Measurements from ENCODE around the gene GUCA2B.

DNA sequence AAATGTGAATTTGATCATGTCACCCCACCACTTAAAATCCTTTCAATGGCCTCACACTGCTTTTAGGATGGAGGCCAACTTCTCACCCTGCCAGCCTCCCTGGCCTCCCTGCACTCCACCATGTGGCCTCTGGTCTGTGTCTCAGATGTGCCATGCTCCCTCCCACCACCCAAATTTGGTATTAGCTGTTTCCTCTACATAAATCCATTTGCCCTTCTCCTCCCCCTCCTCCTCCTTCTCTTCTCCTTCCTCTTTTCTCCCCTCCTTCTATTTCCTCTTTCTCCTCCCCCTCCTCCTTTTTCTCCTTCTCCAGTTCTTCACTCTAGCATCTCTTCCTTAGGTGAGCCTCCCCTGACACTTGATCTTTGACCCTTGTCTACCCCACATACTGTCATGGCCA, 16.7 kb upstream of the GUCA2B start:
- TF ChIP-seq, protein P1, sequence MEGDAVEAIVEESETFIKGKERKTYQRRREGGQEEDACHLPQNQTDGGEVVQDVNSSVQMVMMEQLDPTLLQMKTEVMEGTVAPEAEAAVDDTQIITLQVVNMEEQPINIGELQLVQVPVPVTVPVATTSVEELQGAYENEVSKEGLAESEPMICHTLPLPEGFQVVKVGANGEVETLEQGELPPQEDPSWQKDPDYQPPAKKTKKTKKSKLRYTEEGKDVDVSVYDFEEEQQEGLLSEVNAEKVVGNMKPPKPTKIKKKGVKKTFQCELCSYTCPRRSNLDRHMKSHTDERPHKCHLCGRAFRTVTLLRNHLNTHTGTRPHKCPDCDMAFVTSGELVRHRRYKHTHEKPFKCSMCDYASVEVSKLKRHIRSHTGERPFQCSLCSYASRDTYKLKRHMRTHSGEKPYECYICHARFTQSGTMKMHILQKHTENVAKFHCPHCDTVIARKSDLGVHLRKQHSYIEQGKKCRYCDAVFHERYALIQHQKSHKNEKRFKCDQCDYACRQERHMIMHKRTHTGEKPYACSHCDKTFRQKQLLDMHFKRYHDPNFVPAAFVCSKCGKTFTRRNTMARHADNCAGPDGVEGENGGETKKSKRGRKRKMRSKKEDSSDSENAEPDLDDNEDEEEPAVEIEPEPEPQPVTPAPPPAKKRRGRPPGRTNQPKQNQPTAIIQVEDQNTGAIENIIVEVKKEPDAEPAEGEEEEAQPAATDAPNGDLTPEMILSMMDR (IDR thresholded peaks at IDR 0.05) = no peak
- no peak for TF ChIP-seq POLR2A (IDR thresholded peaks at IDR 0.05)

Measured in vagina (tissue), 2 donors.